IMR-90 (cell line): ENCODE data around the gene ADAM12. TPM values are rescaled to one million over a fixed set of nuclear protein-coding genes. Genes with fewer than 3 reads are reported as not detected.

Source experiments
- ATAC-seq: fragments of 200-7000 bp; cut with Tn5 transposase; 2 replicates; pipeline ENCODE4 v1.9.1; 2020; ENCODE audit warnings: low read depth, mild to moderate bottlenecking, moderate library complexity
- BruUV-seq: library from RNA; stranded (reverse); fragments of 400-500 nt; replicated peaks from 2 replicates; lab custom pipeline; 2021; lab: Mats Ljungman, UMichigan
- CTCF ChIA-PET: fragments of 300-600 bp; formaldehyde crosslinking; extraction: SDS; loops from one replicate; lab custom pipeline; 2021; ENCODE audit warnings: antibody characterized with exemption; lab: Yijun Ruan, JAX
- POLR2A ChIA-PET: fragments of 300-600 bp; sonication (Branson Sonifier 250); formaldehyde crosslinking; loops from one replicate; lab custom pipeline; 2022; ENCODE audit warnings: antibody characterized with exemption; ENCODE audit not compliant: unreplicated experiment; lab: Charles Lee
- DNase-seq: peaks from one replicate; pipeline ENCODE4 v3.0.0; 2013
- H2AFZ ChIP-seq: replicated peaks from 2 replicates; pipeline ENCODE3; 2013; ENCODE audit warnings: low read length, mild to moderate bottlenecking; ENCODE audit not compliant: poor library complexity
- H2AK5ac ChIP-seq: 2 replicates; pipeline ENCODE4 v1.6.1; 2013; ENCODE audit warnings: low read depth, low read length, inconsistent platforms
- H2AK9ac ChIP-seq: replicated peaks from 2 replicates; pipeline ENCODE3; 2013; ENCODE audit warnings: mild to moderate bottlenecking, low read depth, low read length, moderate library complexity; ENCODE audit not compliant: poor library complexity
- H2BK120ac ChIP-seq: 2 replicates; pipeline ENCODE4 v1.6.1; 2013; ENCODE audit warnings: low read depth, low read length, inconsistent platforms
- H2BK15ac ChIP-seq: 3 replicates; pipeline ENCODE4 v1.6.1; 2013; ENCODE audit warnings: low read depth, low read length, inconsistent platforms
- H2BK20ac ChIP-seq: 2 replicates; pipeline ENCODE4 v1.6.1; 2013; ENCODE audit warnings: low read depth, mild to moderate bottlenecking, inconsistent platforms, low read length, moderate library complexity
- H2BK5ac ChIP-seq: 2 replicates; pipeline ENCODE4 v1.6.1; 2013; ENCODE audit warnings: mild to moderate bottlenecking, low read depth, low read length, inconsistent platforms; ENCODE audit not compliant: poor library complexity, severe bottlenecking
- H3K14ac ChIP-seq: replicated peaks from 2 replicates; pipeline ENCODE4 v1.6.1; 2013; ENCODE audit warnings: low read depth, low read length, inconsistent platforms
- H3K18ac ChIP-seq: 2 replicates; pipeline ENCODE4 v1.6.1; 2013; ENCODE audit warnings: low read depth, low read length, control low read depth
- H3K23ac ChIP-seq: 2 replicates; pipeline ENCODE4 v1.6.1; 2013; ENCODE audit warnings: low read depth, low read length, inconsistent platforms
- H3K27ac ChIP-seq: 2 replicates; pipeline ENCODE4 v1.5.1; 2013; ENCODE audit warnings: mild to moderate bottlenecking, control low read depth, low read length; ENCODE audit not compliant: insufficient read depth
- H3K27me3 ChIP-seq: 2 replicates; pipeline ENCODE4 v1.6.1; 2013; ENCODE audit warnings: low read length; ENCODE audit not compliant: control insufficient read depth, insufficient read depth
- H3K36me3 ChIP-seq: 2 replicates; pipeline ENCODE4 v1.6.1; 2013; ENCODE audit warnings: low read length, mixed read lengths; ENCODE audit not compliant: control insufficient read depth, insufficient read depth
- H3K4ac ChIP-seq: 2 replicates; pipeline ENCODE4 v1.6.1; 2013; ENCODE audit warnings: low read depth, low read length, inconsistent platforms
- H3K4me1 ChIP-seq: 2 replicates; pipeline ENCODE4 v1.6.1; 2013; ENCODE audit warnings: low read length, mixed read lengths; ENCODE audit not compliant: control insufficient read depth, insufficient read depth
- H3K4me2 ChIP-seq: 2 replicates; pipeline ENCODE4 v1.6.1; 2013; ENCODE audit warnings: low read depth, mild to moderate bottlenecking, control low read depth, low read length, moderate library complexity
- H3K4me3 ChIP-seq: 2 replicates; pipeline ENCODE4 v1.5.1; 2013; ENCODE audit warnings: low read depth, mild to moderate bottlenecking, control low read depth, low read length, moderate library complexity; ENCODE audit not compliant: insufficient read depth
- H3K56ac ChIP-seq: 2 replicates; pipeline ENCODE4 v1.6.1; 2013; ENCODE audit warnings: low read length, inconsistent platforms; ENCODE audit not compliant: insufficient read depth; ENCODE audit errors: extremely low read depth
- H3K79me1 ChIP-seq, 2 experiments: 2 replicates each; pipeline ENCODE4 v1.6.1; 2013; ENCODE audit warnings: low read length in 2 of 2, inconsistent platforms in 1 of 2, low read depth in 1 of 2
- H3K9ac ChIP-seq: 2 replicates; pipeline ENCODE4 v1.6.1; 2013; ENCODE audit warnings: low read depth, low read length, control low read depth
- H3K9me1 ChIP-seq: 2 replicates; pipeline ENCODE4 v1.6.1; 2013; ENCODE audit warnings: low read length, inconsistent platforms; ENCODE audit not compliant: insufficient read depth
- H3K9me3 ChIP-seq: 2 replicates; pipeline ENCODE4 v1.6.1; 2013; ENCODE audit warnings: low read length; ENCODE audit not compliant: control insufficient read depth, insufficient read depth
- H4K20me1 ChIP-seq: 2 replicates; pipeline ENCODE4 v1.6.1; 2013; ENCODE audit warnings: low read length, inconsistent platforms; ENCODE audit not compliant: insufficient read depth
- H4K5ac ChIP-seq: 2 replicates; pipeline ENCODE4 v1.6.1; 2013; ENCODE audit warnings: mild to moderate bottlenecking, low read depth, low read length, control low read depth
- H4K8ac ChIP-seq, 2 experiments: 2 replicates each; pipeline ENCODE4 v1.6.1; 2013; ENCODE audit warnings: low read depth in 2 of 2, low read length in 2 of 2, control low read depth in 1 of 2, inconsistent platforms in 1 of 2
- H4K91ac ChIP-seq: 2 replicates; pipeline ENCODE4 v1.6.1; 2013; ENCODE audit warnings: low read depth, low read length, inconsistent platforms; ENCODE audit not compliant: insufficient read depth
- CEBPB ChIP-seq: IDR thresholded peaks from 2 replicates; pipeline ENCODE4 v1.6.1; 2012; ENCODE audit warnings: low read depth, low read length, improper control_type of control experiment
- ELK1 ChIP-seq: fragments of 150-350 bp; IDR thresholded peaks from 2 replicates; pipeline ENCODE4 v1.6.1; 2016; ENCODE audit warnings: low read depth, mild to moderate bottlenecking, low read length, moderate library complexity, borderline replicate concordance
- WGBS, 2 experiments: methylation state at CpG; one replicate each; pipeline versions ENCODE4 v1.1.5 to v1.1.7; 2013; ENCODE audit warnings: missing lambda C conversion rate in 2 of 2; ENCODE audit not compliant: insufficient read length in 1 of 2; ENCODE audit errors: extremely low coverage in 2 of 2; 5-methylcytosine and 5-hydroxymethylcytosine counted together
- dilution Hi-C: fragments of 300-500 bp; cut with HindIII; formaldehyde crosslinking; loops from one replicate; pipeline ENCODE4 v1.14.3; 2018; ENCODE audit warnings: low sequenced_read_pairs; ENCODE audit not compliant: unreplicated experiment
- in situ Hi-C: fragments of 300-500 bp; cut with MboI; formaldehyde crosslinking; loops from 3 replicates; pipeline ENCODE4 v1.14.3; 2019; ENCODE audit warnings: low sequenced_read_pairs, inconsistent platforms, mixed read lengths
- intact Hi-C: fragments of 100-400 bp; cut with micrococcal nuclease; formaldehyde crosslinking; loops from 2 replicates; pipeline ENCODE4 v1.10.0; 2022
- polyA plus RNA-seq, 3 experiments: library from polyadenylated mRNA; depleted of rRNA; stranded (reverse); fragments of >200 nt; gene quantifications; 2 replicates each; pipeline ENCODE4 v1.2.3, GENCODE V29; 2012; ENCODE audit warnings: low replicate concordance in 1 of 3
- total RNA-seq: library from RNA; depleted of rRNA; stranded (reverse); fragments of >200 nt; gene quantifications from 2 replicates; pipeline ENCODE4 v1.2.3, GENCODE V29; 2012

ADAM12 gene
- total and polyA plus RNA-seq, 2 of the 4 experiments (the other 2 are of a cell fraction), result 9.6 to 10.2 TPM

- H4K8ac ChIP-seq, result no peak overlapping the region
- H3K4me2 ChIP-seq, result no peak overlapping the region
- no peak overlapping the region for H2AK5ac ChIP-seq
- no peaks in the 10 kb centered on the region for H3K79me1 ChIP-seq
- no peak overlapping the region for H2BK20ac ChIP-seq
- ChIA-PET POLR2A (no interaction called here), CTCF (interaction anchor here (1.4 kb wide), 1 partner anchor 10 kb away, joined by 5 read pairs; no protein-coding TSS in a partner anchor)
- dilution Hi-C loops (no loop called here), intact Hi-C loops (no loop called here), in situ Hi-C loops (no loop called here)
- H3K9me1 ChIP-seq, result no peaks in the 10 kb centered on the region
- H4K5ac ChIP-seq, result no peak overlapping the region
- DNase-seq (no peak), ATAC-seq (no peak)
- no peak overlapping the region for H3K14ac ChIP-seq
- H4K91ac ChIP-seq, result no peak overlapping the region
- peaks cover 3% of the 10 kb centered on the region; the same call in 1 of the 2 replicates for H3K9me3 ChIP-seq
- peaks cover 3% of the 10 kb centered on the region for H3K4me1 ChIP-seq
- H3K27ac ChIP-seq, result no peak overlapping the region
- no peak overlapping the region for H3K4me3 ChIP-seq
- no TSS peak for BruUV-seq
- H3K4ac ChIP-seq, result no peak overlapping the region
- H3K36me3 ChIP-seq, result no peaks in the 10 kb centered on the region; the same call in 1 of the 2 replicates
- no peak overlapping the region for H3K23ac ChIP-seq
- H3K18ac ChIP-seq, result no peak overlapping the region
- TF ChIP-seq ELK1 (no peak), CEBPB (no peak)
- H2BK5ac ChIP-seq, result no peak overlapping the region
- H3K9ac ChIP-seq, result no peak overlapping the region
- WGBS, 2 experiments, result no CpG with 5 or more reads among the region's 5 CpGs
- H3K27me3 ChIP-seq, result peaks cover 22% of the 10 kb centered on the region
- no peak overlapping the region for H2BK15ac ChIP-seq
- no peak overlapping the region for H2AFZ ChIP-seq
- no peak overlapping the region for H3K56ac ChIP-seq
- no peaks in the 10 kb centered on the region for H4K20me1 ChIP-seq
- H2AK9ac ChIP-seq, result no peak overlapping the region
- no peak overlapping the region for H2BK120ac ChIP-seq
Observed at GRCh38 chr10:126022841-126023240, 365.4 kb downstream of the ADAM12 start.
